DMS53 (cell line): ENCODE measurements around the gene HLCS.
"Not testable (repeated sequence)": the region's sequence is repeated elsewhere in the genome, so short reads cannot be mapped to it uniquely, and the experiment has no call there.

Experiments used
- DNase-seq: peaks from one replicate; lab custom pipeline; 2025; lab: John Stamatoyannopoulos, UW

HLCS gene

DNA sequence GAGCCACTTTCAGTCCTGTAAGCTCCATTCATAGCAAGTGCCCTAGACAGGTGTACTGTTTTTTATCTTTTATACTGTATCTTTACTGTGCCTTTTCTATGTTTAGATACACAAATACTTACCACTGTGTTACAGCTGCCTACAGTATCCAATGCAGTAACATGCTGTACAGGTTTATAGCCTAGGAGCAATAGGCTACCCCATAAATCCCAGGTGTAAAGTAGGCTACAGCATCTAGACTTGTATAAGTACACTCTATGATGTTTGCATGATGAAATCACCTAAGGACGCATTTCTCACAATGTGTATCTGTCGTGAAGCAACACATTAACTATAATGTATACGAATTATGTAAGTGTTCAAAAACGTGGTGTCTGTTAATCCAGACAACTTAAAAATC is 10.7 kb downstream of the HLCS start:
- no peak for DNase-seq

DNA sequence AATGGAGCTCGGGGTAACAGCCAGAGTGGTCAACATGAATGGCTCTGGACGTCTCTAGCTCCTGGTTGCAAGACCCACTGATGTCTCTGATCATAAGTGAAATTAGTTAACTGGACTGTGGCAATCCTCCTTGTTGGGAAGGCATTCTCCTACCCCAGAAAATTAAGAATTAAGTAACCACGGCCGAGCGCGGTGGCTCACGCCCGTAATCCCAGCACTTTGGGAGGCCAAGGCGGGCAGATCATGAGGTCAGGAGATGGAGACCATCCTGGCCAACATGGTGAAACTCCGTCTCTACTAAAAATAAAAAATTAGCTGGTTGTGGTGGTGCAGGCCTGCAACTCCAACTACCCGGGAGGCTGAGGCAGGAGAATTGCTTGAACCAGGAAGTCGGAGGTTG is 14.1 kb downstream of the HLCS start:
- not testable (repeated sequence) for DNase-seq

DNA sequence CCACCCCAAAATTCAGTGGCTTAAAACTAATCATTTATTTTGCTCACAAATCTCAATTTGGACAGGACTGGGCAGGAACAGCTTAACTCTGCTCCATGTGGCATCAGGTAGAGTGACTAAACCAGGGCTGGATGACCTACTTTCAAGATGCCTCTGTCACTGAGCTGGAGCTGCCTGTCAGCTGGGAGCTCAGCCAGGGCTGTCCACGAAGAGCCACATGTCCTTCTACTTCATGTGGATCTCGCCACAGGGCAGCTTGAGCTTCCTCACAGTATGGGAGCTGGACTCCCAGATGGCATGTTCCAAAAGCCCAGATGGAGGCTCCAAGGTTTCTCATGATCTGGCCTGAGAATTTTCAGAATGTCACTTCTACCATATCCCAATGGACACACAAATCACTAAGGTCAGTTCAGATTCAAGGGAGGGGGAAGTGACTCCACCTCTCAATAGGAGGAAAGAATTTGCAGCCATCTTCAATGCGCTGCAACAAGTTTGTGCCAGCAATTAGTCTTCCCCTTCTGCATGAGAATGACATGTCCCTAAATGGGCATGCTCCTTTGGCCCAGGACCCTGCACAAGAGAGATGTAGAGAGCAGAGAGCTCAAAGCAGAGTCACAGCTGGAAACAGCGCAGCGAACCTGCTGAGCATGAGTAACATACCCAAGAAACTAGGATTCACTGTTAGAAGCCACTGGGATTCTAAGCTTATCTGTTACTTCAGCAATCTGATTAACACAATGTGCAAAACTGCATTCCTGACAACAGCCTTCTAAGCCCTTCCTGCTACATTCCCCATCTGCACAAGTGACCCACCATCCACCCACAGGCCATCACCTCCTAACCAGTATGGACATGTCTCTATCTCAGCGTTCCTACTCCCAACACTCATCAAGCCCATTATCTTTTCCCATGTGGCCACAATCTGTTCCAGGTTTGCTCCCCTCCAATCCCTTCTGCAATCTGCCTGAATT is 17.0 kb downstream of the HLCS start:
- DNase-seq, result no peak

DNA sequence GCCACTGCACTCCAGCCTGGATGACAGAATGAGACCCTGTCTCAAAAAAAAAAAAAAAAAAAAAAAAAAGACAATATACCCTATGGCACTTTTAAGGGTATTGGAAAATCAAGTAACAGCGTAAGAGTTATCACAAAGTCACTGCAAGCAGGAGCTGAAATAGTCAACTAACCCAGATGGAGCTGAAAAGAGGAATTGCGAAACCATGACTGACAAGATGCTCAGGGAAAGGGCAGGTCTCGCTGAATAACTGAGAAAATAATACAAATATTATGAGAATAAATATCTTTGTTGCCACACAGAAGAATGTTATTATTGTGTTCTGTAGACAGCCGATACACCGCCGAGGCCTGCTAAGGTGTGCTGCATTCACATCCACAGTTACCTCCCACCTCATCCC is 17.8 kb downstream of the HLCS start:
- no peak for DNase-seq

DNA sequence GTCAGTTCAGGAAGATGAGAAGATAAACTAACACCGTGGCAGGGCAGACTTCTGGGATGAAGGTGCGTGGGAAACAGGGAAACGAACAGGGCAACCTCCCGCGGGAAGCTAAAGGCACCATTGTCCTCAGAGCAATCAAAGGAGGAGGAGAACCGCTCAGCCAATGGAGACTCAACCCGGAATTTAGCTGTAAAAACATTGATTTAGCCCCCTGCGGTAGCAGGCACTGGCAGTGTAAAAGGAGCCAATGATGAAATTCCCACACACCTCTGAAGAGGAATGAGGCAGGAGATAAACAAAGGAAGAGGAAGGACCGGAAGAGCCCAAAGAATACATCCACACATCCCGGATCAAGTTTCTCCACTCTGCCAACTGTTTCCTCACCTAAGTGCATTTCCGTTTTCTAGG is 19.5 kb downstream of the HLCS start:
- no peak for DNase-seq

DNA sequence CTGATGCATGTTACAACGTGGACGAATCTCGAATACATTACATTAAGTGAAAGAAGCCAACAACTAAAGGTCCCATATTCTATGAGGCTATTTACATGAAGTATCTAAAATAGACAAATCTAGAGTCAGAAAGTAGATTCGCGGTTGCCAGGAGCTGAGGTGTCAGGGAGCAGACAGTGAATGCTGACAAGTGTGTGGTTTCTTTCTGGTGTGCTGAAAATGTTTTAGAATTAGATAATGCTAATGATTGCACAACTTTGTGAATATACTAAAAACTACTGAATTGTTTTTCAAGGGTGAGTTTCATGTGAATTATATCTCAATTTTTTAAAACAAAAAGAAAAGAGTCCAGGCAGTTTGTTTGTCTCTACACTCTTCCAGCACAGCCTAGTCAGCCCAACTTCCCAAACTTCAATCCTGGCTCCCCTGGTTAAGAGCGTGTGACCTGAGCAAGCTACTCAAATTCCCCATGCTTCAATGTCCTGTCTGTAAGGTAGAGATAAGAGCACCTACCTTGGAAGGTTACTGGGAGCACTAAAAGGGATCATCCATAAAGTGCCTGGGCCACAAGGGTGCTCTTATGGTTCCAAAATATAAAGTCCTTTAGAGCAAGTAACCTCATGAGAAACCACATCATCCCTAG is 20.9 kb downstream of the HLCS start:
- no peak for DNase-seq

DNA sequence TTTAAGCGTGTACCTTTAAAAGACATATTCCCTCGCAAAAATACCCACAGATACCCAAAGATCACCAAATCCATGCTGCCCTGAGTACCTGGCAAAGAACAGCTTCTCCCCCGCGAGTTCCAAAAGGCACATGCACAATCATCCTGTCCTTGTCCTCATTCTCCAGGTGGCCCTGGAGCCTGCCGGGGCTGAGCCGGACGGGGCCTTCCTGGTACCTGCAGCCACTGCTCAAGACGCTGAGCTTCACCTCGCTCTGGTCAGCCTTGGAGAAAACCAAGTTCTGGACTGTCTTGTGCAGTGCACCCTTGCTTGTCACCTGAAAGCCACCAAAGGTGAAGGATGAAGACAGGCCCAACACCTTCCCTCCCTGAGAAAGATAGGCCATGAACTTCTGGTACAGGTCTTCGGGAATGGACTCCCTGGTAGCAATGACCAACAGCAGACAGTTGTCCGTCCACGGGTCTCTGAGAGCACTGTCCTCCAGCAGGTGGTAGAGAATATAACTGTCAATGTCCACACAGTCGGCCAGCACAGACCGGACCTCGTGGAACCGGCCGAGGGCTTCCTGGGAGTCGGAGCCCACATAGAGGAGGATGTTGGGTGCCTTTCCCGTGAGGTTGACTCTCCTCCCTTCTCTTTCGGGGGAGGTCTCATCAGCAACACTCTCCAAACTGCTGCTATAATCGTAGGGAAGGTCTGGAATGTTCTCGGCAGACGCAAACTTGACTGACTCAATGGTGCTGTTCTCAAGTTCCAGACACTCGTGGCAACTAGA is 29.9 kb downstream of the HLCS start:
- no peak for DNase-seq

DNA sequence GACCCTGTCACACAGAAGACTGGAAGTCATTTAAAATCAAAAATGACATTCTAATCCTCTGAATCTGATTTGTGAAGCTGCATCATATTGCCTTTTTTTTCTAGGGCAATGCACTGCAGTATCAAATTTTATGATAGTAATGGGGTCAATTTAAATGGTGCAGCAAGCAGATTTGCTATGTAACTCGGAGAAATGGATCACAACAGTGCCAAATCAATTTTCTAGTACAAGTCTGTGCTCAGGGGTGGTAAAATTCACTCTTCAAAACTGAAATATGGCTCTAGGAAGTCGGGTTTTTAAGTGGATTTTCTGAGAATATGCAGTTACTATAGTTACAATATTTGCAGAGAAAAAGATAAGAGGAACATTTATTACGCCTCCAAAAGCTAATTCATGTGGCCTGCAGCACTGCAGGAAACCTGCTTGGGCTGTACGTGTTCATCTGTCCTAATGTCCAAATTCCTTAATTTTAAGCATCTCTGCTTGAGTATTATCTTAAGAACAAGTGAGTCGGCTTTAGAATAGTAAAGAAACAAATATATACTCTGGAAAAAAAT is 31.5 kb downstream of the HLCS start:
- DNase-seq, result no peak

DNA sequence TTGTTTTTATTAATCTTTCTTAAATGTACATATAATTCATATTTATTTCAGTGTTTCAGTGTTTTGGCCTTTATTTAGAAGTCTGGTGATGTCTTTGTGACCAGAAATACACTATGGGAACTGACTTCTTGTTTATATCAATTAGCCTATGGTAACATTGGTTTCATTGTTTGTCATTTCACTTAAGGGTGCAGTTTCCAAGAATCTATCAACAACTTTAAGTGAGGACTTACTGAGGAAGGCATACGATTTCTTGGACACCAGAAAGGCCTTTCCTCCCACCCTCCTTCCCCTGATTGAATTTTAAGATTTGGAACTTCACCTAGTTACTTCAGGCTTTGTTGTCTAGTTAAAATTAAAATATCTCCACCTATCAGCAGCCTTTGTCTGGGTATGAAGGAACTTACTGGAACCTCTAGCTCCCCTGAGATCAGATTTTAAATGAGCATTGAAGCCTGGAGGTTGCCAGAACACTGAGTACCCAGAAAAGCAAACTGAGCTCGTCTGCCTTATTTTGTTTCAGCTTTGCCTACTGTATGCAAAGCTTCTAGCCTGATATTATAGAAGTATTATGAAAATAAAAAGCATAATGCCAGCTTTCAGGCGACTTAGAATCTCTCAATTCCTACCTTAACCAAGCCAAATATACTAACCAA is 34.2 kb downstream of the HLCS start:
- DNase-seq, result no peak

DNA sequence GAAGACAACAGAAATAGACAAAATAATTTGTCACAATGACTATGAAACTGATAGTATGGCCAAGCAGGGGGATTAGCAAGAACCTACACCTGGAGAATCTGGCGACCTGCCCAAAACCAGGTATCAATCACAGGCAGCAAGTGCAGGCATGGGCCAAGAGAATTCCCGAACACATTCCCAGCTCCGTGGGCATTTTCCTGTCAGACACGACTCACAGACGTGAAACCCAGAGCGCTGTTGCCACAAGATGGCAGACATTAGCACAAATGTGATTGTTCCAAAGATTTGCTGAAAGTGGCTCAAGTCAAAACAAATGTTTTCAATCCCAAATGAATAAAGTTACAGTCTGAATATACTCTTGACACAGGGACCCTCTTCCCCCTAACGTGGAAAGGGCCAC is 36.8 kb downstream of the HLCS start:
- no peak for DNase-seq

DNA sequence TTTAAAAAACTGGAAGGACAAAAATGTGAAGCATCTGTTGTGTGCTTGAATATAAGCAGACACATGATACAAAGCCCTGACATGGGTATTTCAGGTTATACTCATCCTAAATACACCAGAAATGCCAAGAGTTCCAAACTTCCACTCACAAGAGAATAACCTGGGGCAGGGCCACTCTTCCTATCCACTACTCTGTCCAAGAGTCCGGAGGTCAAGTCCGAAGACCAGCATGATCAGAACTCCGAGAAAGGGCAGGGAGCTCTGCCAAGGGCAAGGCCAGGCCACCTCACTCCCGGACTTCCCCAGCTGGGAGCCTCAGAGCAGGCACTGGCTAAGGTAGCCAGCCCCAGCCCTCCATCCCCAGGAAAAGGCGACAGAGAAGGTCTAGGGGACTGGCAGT is 37.5 kb downstream of the HLCS start:
- no peak for DNase-seq

DNA sequence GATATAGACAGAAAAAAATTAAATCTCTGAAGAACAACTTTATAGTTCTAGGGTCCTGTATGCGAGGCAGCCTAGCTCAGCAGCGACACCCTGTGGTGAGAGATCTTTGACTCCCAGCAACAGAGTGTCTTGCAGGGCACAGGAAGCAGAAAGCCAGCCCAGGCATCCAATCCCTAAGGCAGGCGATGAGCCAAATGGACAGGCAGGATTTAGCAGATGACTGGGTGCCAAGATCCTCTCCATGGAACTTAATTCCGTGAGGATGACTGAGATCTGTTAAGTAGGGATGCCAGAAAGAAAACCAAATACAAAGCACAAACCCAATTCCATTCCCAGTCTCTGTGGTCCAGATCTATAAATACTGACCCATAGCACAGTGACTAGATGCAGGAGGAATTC is 38.8 kb downstream of the HLCS start:
- peak; percentile 76 for DNase-seq

DNA sequence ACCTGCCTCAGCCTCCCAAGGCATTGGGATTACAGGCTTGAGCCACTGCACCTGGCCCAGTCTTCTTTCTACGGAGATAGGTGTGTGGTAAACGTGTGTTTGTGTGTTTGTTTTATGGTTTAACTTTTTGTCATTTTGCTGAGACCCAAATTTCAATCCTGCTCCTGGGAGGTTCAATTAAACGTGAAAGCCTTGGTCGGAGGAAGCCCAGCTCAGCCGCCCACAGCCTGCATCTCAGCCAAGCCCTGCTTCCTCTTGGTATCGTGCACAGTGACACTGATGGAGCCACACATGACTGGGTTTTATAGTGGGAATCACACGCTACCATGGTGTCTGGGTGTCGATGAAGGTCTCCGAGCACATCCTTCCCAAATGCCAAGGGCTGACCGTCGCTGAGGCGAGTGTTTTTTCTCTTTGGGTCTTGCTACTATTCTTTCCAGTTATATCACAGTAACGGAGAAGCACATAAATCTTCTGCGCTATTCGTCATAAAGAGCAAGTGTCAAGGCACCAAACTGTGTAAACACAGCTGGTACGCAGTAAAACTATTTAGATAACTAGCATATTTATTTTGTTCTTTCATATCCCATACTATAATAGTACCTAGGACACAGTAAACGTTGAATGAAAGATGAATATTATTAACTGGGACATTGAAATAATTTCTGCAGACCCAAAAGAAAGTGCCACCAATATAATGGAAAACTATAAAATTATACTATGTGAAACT is 39.3 kb downstream of the HLCS start:
- DNase-seq, result peak; percentile 28

DNA sequence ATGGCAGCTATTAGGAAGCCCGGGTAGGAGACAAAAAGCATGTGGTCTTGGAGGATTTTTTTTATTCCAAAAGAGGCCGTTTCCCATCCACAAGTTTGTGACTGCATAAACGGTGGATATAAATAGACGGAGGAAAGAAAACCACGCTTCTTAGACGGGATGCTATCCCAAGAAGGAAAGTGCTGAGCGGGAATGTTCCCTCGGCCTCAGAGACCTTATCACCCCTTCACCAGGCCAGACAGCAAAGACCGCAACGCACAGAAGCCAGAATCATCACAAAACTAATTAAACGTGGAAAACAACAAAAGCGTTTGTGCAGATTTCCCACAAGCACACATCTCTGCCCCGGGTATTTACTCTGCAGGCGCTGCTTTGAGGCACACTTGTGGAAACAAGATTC is 43.2 kb downstream of the HLCS start:
- DNase-seq, result no peak

DNA sequence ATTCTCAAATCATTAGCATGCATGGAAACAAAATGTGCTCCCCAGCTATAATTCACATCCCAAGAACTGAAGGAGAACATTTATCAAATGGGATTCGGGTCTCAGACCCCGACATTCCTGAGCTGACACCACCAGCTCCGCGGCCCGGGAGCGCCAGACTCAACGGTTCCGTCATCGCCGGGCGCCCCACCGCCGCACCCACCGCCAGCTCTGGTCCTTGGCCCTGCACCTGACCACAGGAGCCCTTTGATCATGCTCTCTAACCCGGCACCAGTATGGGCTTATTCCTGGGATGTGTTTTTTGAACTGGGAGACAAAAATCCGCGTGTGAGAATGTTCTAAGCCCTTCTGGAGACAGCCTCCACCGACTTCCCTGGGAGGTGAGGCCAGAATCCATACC is 43.6 kb downstream of the HLCS start:
- no peak for DNase-seq

DNA sequence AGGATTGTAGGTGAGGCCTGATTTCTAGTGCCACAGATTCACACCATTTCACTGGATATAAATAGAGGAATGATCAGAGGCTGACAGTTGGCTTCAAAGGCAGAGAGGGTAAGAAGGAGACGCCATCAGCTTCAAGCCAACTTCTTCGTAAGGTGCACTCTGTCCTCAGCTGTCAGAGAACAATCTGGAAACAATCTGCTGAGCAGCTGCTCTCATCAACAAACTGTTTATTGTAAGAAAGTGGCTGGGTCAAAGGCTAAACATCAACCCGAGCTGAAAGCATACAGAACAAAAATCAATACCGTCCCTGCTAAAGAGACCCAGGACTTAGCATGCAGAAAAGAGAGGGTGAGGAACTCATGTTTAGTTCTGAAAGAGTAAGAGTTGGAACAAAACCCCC is 48.2 kb downstream of the HLCS start:
- no peak for DNase-seq

DNA sequence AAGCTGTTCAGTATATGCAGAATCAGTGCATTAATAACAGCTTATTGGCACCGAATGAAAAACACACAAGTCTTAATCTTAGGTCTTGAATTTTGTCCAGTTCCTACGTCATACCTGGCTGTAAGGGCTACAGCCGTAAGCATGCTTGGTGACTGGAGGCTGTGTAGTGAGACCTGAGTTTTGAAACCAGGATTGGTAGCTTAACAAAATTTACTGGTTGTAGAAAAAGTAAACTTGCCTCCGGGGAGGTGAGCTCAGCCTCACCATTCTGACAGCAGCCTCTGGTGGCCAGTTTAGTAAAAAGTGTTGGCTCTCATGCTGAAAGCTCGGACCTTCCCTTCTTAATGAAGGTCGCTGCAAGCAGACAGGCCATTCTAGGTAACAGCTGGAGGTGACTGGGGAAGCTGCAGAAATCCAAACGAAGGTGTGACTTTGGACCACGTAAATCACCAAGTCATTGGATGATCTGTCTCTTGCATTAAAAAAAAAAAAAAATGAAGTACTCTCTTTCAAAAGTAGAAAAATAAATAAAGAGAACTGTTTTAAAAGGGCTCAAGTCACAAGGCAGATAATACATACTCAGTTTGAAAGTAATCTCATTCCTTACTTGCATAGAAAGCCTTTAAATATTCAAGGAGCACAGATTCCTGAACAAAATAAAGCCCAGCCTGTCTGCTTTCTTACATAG is 48.9 kb downstream of the HLCS start:
- peak; percentile 13 for DNase-seq

DNA sequence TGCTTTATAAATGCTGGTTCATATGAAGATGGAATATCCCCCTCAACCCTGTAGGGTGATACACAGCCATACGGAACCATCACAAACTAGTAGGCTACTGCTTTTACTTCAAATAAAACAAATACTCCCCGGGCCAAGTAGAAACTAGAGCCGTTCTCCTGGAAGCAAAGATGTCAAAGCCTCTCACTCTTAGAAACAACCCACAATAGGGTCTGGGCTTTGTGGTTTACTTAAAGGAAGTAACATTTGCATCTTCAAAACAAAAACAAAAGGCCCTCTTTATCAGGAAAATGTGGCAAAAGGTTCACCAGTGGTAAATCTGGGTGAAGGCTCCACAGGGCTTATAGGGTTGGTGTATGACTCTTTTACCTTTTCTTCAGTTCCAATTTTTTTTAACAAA is 49.8 kb downstream of the HLCS start:
- DNase-seq, result no peak

DNA sequence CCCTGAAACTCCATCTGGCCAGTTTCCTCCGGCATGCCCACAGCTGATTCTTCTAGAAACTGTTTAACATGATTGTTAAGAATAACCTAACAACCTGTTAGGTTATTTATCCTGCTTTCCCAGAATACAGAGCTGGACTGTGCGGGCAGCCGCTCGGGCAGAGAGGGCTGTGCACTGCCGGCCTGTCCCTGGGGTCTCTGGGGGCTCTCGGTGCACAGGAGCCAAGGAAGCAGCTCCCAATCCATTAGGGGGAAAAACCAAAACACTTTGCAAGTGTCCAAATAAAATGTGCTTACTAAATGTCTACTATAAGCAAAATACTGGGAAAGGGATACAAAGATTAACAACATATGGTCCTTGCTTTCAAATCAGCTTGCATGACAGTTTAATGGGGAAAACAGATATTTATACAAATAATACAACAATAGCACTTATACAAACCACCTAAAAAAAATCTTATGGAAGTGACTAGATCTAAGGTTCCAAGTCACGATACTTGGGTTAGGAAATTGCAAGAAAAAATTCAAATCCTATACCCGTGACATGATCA is 50.7 kb downstream of the HLCS start:
- DNase-seq, result no peak

DNA sequence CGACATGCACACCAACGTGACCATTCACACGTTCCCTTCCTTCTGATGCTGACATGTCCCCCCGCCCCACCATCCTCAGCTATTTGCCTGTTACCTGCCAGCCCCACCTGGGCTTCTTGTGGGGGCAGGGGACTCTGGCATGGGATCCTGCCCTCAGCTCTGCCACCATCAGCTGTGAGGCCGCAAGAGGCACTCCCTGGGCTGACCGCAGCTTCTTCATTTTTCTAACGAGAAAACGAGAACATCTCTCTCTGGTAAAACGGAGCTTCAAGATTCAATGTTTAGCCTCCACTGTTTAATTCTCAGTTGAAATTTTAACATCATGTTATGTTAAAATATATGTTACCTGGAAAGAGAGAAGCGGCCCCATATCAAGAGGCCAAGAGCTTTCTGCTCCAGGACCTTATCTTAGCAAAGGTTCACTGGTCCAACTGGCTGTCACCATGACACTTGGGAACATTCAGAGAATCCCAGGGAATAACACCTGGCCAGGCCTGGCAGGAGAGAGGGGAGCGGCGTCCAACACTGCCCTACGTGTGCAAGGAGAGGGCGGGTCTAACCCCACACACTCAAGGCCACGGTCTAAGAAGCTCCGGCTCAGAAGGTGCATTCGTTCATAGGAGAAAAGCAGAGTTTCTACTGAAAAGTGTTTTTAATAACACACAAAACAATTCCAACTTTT is 51.3 kb downstream of the HLCS start:
- no peak for DNase-seq
